IMR-90 (cell line): Measurements from ENCODE around the gene B3GAT1.

Source experiments
- MAFK ChIP-seq: IDR thresholded peaks from 2 replicates; pipeline ENCODE4 v1.6.1; 2012; ENCODE audit warnings: low read depth, low read length, improper control_type of control experiment
- TF ChIP-seq, protein P1 (sequence below): conservative IDR thresholded peaks from 2 replicates; pipeline ENCODE4 v1.5.1; 2012; ENCODE audit warnings: mild to moderate bottlenecking, low read depth, low read length, improper control_type of control experiment

DNA sequence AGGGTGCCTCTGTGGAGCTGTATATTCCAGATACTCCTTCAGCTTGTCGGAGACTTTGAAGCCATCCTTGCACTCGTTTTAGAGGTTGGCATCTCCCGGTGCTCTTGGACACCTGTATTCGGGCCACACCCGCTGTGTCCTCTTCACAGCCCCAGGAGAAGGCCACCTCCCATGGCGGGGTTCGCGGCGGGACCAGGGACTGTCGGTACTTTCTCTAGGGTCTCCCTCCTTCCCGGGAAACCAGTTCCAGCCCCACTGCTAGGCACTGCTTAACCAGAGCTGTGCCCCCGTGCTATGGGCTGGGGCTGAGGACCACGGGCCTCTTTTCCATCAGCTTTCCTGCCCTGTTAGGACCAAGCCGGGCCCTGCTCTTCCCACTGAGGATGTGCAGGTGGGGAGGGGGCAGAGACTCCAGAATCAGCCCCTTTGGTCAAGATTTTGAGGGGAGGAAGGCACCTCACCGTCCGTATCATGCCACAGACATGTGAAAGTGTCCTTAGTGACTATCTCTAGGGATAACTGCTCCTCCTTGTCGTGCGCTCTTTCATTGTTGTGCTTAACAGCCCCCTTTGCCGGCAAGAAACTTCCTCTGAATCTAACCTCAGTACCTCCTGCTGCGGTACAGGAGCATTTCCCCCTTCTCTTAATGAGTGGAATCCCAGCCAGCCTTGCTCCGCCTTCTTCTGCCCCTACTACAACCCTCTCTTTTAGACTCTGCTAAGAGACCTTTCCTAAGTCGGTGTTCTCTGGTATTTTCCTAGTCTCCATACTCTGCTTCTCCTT, 1.2 kb upstream of the B3GAT1 start:
- no peak for TF ChIP-seq MAFK
- TF ChIP-seq, protein P1, sequence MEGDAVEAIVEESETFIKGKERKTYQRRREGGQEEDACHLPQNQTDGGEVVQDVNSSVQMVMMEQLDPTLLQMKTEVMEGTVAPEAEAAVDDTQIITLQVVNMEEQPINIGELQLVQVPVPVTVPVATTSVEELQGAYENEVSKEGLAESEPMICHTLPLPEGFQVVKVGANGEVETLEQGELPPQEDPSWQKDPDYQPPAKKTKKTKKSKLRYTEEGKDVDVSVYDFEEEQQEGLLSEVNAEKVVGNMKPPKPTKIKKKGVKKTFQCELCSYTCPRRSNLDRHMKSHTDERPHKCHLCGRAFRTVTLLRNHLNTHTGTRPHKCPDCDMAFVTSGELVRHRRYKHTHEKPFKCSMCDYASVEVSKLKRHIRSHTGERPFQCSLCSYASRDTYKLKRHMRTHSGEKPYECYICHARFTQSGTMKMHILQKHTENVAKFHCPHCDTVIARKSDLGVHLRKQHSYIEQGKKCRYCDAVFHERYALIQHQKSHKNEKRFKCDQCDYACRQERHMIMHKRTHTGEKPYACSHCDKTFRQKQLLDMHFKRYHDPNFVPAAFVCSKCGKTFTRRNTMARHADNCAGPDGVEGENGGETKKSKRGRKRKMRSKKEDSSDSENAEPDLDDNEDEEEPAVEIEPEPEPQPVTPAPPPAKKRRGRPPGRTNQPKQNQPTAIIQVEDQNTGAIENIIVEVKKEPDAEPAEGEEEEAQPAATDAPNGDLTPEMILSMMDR: no peak
